Fibroblast of peridontal ligament (primary cell): ENCODE data around the gene OR2L8.

Source experiments
- DNase-seq: peaks from one replicate; pipeline ENCODE4 v3.0.0-alpha.2; 2010; ENCODE audit errors: extremely low read depth

Gene OR2L8

DNA sequence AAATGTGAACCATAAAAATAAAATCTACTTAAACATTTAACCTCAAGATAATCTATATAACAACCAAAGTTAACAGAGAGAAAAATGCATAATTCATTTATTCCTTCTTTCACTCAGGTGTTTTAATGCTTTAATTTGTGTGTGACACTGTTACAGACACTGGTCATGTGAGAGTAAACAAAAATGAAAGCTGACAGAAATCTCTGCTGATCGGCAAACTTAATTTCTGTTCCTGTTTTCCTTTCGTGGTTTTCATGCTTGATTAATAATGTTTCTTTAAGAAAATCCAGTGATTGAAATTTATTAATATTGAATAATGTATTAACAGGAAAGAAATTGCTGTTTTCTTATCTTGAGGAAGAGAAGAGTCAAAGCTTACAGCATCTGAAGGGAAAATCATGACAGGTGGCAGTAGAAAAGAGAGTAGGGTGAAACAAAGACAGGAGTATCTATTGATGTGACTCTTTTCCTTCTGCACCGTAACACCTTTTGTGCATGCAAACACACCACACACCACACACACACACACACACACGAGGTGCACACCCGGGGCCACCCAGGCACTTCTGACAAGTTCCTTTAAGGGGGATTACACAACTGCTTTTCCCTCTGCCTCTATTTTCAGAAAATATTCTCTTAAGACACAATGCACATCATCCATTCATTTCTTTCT, 18.0 kb downstream of the OR2L8 start:
- no peak for DNase-seq

GRCh38 chr1:247992986-247993385, 44.3 kb downstream of the OR2L8 start:
- no peak for DNase-seq

GRCh38 chr1:247998811-247999210, 50.2 kb downstream of the OR2L8 start:
- DNase-seq: no peak
